Brain pericyte (primary cell): ENCODE measurements around the gene TAOK2.
"Not testable (repeated sequence)": the region's sequence is repeated elsewhere in the genome, so short reads cannot be mapped to it uniquely, and the experiment has no call there.

Experiments used
- DNase-seq: peaks from one replicate; pipeline ENCODE4 v3.0.0-alpha.2; 2012; ENCODE audit warnings: low read depth, low spot score

TAOK2 gene

GRCh38 chr16:30003670-30004423 is 30.2 kb downstream of the TAOK2 start:
- DNase-seq: no peak

DNA sequence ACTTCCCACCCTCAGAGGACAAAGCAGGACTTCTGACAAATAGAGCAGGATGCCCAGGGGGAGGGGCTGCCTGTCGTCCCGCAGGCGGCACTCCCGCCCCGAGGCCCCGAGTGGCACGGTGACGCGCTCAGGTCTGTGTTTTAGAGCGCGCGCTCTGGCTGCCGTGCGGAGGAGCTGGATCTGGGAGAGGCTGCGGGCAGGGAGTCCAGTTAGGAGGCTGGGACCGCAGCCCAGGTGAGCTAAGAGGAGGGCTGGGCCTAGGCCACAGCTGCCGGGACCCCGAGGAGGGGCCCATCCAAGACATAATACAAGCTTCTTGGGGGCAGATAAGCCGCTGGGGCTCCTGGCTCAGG is 30.7 kb downstream of the TAOK2 start:
- DNase-seq: no peak

DNA sequence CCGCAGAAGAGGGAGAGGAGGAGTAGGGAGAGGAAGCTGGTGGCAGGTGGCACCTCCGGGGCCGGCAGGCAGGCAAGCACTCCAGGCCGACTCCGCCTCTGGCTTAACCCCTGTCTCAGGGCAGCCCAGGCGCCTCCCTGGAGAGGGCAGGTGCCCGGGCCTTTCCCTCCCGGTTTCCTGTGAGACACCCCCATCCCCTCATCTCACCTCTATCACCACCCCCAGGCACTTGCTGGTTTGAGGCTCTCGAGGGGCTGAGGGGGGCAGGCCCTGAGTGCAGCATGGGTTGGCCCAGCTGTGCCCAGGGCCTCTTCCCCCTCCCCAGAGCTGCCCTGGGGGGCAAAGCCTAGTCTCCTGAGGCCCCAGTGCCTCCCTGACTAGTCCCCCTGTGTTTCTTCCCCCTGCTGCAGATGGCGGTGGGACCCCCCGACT is 31.2 kb downstream of the TAOK2 start:
- DNase-seq: no peak

- DNase-seq: no peak
These were observed 31.9 kb downstream of the TAOK2 start for GRCh38 chr16:30005341-30006094.

DNA sequence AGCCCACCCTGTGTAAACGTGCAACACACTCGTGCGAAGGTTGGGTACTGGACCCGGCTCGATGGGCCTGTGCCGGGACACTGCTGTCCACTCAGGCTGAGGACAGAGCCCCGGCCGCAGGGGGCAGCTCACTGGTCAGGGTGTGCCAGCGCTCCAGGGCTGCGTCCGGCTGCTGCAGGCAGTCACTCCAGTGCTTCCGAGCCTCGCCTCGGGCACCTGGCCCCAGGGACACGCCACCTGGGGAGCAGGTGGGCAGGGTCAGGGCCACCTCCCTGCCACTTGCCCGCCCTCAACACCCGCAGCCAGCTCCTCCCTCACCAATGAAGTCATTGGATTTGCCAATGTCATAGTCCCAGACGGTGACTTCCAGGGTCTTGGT is 32.4 kb downstream of the TAOK2 start:
- no peak for DNase-seq

- DNase-seq: no peak
These were observed 33.1 kb downstream of the TAOK2 start for GRCh38 chr16:30006659-30007377.

DNA sequence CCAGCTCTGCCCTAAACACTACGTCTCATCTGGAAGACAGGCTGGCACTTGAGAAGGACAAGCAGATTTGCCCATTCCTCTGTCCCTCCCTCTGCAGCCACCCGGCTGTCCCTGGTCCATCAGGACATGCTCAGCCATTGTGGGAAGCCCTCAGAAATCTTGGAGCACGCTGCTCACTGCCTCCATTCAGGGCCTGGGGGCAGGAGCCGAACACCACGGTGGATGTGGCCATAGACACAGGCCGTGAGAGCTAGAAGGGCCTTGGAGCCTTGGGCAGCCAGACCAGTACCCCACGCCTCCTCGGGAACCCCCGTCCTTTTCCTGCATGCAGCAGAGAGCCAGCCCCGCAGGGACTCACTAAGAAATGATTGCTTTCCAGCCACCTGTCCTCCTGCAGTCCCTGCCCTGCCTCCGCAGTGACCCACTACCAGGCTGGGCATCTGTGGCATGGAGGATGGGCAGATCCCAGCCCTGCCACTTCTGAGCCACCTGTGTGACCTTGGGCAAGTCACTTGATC is 33.8 kb downstream of the TAOK2 start:
- DNase-seq: no peak

- DNase-seq: no peak
These were observed 35.6 kb downstream of the TAOK2 start for GRCh38 chr16:30009085-30009862.

- no peak for DNase-seq
These were observed 36.5 kb downstream of the TAOK2 start for GRCh38 chr16:30009990-30010843.

- DNase-seq: no peak
These were observed 37.4 kb downstream of the TAOK2 start, which contains the start of gene DOC2A for GRCh38 chr16:30010844-30011713. TSS of gene DOC2A (minus strand) at chr16:30011027. CDS start at chr16:30010222, 805 bp downstream.

DNA sequence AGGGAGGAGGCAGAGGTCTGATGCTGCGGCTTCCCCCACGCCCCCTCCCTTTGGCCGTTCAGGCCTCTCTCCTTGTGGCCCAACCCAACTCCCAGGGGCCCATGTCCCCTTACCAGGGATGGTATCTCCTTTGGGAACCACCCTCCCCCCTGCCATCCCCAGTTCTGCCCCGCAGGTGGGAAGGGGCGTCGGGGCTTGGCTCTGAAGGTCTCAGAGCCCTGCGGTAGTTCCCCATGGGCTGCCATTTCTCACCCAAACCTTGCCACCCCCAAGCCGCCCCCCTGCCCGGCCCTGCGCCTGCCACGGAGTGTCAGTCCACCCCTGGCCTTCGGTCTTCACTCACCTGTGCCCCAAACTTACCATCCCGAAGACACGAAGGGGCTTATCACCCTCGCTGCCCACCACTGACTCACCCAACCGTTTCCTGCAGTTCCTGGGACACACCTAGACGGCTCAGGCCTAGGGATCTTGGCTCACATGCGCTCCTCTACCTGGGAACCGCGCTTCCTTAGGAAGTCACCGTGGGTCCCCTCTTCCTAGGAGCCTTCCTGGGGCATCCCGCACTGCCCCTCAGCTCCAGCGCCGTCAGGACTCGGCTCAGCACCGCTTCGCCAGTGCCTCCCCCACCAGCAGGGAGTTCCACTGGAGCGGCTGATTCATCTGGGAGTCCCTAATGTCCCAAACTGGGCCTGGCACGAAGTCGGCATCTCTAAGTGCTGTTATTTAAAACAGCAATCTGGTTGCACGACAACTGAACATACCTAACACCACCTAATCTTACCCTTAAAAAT is 38.2 kb downstream of the TAOK2 start:
- DNase-seq: no peak

DNA sequence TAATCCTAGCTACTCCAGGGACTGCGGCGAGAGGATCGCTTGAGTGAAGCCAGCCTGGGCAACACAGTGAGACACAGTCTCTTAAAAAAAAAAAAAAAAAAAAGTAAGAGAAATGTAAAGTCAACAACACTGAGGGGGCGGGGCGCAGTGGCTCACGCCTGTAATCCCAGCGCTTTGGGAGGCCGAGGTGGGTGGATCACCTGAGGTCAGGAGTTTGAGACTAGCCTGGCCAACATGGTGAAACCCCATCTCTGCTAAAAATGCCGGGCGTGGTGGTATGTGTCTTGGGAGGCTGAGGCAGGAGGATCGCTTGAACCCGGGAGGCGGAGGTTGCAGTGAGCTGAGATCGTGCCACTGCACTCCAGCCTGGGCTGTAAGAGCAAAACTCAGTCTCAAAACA is 38.9 kb downstream of the TAOK2 start:
- DNase-seq: not testable (repeated sequence)

GRCh38 chr16:30015450-30015849 is 41.8 kb downstream of the TAOK2 start:
- not testable (repeated sequence) for DNase-seq

- DNase-seq: no peak
These were observed 43.0 kb downstream of the TAOK2 start for GRCh38 chr16:30016555-30017276.

- no peak for DNase-seq
These were observed 43.6 kb downstream of the TAOK2 start for GRCh38 chr16:30017277-30017656.

GRCh38 chr16:30017937-30018336 is 44.3 kb downstream of the TAOK2 start:
- not testable (repeated sequence) for DNase-seq

DNA sequence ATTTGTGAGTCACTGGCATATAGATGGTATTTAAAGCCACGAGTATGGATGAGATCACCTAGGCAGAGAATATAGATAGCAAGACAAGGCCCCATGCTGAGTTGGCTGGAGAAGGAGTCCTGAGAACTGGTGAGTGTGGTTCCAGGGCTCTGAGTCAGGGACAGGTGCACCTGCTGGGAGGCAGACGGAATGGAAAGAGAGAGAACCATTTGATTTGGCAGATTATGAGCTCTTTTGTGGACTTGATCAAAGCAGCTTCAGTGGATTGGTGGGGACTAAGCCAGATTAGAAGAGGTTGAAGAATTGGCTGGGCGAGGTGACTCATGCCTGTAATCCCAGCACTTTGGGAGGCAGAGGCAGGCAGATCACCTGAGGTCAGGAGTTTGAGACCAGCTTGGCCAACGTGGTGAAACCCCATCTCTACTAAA is 45.1 kb downstream of the TAOK2 start:
- no peak for DNase-seq

DNA sequence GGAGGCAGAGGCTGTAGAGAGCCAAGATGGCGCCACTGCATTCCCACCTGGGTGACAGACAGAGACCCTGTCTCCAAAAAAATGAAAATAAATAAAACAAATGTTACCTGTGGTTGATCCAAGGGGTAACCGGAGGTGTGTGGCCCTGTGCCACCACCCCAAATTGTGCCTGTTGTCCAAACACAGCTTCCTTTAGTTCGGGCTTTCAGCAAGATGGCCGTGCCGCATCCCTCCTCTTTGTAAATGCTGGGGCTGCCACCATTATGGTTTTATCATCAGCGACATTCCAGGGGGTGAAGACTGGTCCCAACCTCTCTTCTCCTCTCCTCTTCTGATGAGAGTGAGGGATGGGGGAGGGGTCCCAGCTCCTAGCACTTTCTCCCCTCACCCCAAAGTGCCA is 49.2 kb downstream of the TAOK2 start, which contains the start of gene C16orf92:
C16orf92 (plus strand) TSS at position 312 of the 400 bp plus-strand sequence. CDS start 143 bp downstream, outside the sequence.
- no peak for DNase-seq
